Central memory CD4-positive, alpha-beta T cell (primary cell): Measurements from ENCODE around the gene RBKS.

Source experiments
- DNase-seq: peaks from one replicate; pipeline ENCODE4 v3.0.0; 2022
- total RNA-seq, 3 experiments: gene quantifications; one replicate each; lab custom pipeline; 2026; lab: John Stamatoyannopoulos, UW

RBKS gene
- total RNA-seq, result 0.25 to 8.1 (median 0.82) reads per million in 3 experiments

DNA sequence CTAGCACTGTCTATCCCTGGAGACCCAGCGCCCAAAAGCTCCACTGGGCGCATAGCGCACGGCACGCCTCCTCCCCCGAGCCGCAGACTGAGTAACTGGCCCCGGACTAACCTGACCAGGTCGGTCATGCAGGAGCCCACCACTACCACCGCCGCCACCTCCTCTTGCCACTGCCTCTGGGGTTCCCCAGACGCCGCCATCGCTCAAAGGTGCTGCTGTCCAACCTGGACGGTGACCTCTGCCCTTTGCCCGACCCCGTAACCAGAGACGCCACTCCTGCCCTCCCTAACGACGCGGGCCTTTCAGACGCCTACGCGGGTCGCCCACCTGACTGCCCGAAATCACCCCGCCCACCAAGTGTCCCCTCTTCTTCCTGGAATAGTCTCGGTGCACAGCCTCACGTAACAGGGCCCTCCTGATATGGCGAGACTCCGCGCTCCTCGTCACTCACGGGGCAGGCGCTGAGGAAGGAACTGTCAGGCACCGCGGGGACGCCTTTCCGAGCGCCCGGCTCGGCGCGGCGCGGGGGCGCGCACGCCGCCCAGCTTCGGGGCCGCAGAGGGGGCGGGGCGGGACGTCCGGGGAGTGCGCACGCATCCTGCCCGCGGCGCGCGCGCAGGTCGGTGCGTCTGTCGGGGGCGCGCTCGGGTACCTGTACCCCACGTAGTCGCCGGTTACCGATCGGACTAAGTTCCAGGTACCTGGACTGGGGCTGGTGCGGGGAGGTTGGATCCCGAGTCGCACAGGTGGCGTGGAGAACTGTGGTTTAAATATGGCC, at the start of gene RBKS, which contains the start of gene BABAM2:
Gene RBKS, minus strand, starts transcription at position 242 of the 778 bp plus-strand sequence. Its CDS starts 42 bp downstream, at position 200.
Gene BABAM2, plus strand, starts transcription at position 584 of the 778 bp plus-strand sequence. CDS start 3,828 bp downstream, outside the sequence.
- peak; percentile 93 for DNase-seq

- DNase-seq, result no peak
Observed at GRCh38 chr2:27935026-27935425, 44.8 kb upstream of the RBKS start.

- no peak for DNase-seq
Observed at GRCh38 chr2:27932396-27932795, 42.2 kb upstream of the RBKS start.

DNA sequence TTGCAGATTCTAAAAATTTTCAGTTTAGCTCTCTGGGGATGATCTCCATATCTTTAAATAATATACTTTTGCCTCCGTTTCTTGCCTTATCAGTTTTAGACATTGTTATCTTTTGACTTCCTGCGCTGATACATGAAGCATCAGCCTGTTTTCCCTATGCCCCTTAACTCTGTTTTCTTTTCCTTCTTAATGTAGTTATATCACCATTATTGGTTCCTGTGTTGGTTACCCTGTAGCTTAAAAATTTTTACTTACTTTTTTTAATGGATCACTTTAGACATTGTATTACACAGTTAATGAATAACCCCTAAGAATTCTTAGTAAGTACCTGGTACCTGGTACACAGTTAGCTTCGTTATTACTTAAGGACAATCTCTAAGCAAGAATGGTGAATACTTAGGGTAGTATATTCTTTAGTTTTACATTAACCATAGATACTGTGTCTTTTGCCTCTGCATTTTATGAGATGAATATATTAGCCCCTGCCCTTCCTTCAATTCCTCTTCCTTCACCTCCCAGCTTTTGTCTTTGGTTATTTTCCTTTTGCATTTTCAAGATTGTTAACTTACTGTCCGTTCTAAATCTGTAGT, 41.3 kb upstream of the RBKS start:
- no peak for DNase-seq

- DNase-seq, result no peak
Observed at GRCh38 chr2:27929916-27930486, 39.8 kb upstream of the RBKS start.

- no peak for DNase-seq
Observed at GRCh38 chr2:27925766-27926472, 35.7 kb upstream of the RBKS start.

DNA sequence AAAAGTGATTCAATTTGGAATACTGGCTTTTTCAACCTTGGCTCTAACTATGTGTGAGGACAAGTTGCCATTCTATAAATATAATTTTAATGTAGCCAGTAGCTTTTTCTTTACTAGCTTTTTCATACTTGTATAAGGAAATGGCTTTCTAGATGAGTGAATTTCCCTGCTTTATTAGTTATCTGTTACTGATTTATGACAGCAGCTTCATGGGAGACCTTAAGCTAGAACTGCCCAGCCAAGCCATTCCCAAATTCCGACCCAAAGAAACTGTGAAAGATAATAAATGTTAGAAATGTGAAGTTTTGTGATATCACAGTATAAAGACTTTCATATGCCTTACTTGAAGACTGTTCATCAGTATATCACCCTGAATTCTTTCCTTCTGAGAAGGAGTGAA, 32.7 kb upstream of the RBKS start:
- DNase-seq, result no peak

- DNase-seq, result no peak
Observed at GRCh38 chr2:27921880-27922547, 31.8 kb upstream of the RBKS start.

DNA sequence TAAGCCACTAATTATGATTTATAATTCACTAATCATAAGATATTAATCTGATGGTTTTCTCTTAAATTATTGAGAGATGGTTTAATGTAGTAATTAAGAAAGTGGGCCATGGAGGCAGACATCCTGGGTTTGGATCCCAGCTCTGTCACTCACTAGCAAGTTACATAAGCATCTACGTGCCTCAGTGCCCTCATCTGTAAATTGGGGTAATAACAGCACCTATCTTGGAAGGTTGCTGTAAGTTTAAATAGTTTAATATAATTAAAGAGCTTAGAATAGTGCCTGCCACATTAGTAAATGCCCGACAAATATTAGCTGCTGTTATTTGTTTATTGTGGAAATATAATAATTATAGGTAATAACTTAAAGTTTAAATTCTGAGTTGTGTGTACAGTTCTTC, 31.2 kb upstream of the RBKS start:
- no peak for DNase-seq

GRCh38 chr2:27920148-27920885, 30.1 kb upstream of the RBKS start:
- peak; percentile 70 for DNase-seq

DNA sequence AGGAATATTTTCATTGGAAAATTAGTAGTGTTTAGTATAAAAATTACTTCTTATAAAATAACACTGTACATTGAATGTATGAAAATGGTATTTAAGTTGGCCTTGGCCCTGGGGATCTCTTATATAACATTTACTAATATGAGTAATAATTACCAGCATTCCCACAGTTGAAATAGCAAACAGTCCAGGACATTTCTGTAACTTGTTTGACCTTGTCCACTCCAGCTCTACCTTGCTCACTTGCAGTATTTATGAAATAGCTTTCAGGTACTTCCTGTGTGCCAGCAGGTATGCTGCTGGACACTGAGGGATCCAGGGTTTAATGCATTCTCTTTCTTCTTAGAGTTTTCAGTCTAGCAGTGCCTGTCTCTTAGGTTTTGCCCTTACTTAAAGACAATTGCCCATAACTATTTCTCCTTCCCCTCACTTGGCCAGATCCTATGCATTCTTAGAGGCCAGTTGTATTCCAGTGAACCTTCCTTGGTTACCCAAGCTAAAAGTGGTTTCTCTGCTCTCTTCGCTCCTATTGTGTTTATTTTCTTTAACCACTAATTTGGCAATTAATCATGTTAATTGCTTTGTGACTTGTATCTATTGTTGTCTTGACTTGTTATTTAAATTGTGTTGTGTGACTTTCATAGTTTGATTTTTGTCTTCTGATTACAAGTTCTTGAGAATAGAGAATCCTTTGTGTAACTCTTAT, 26.3 kb upstream of the RBKS start:
- DNase-seq, result no peak

GRCh38 chr2:27915874-27916273, 25.7 kb upstream of the RBKS start:
- DNase-seq, result no peak

- no peak for DNase-seq
Observed at GRCh38 chr2:27915191-27915590, 25.0 kb upstream of the RBKS start.

DNA sequence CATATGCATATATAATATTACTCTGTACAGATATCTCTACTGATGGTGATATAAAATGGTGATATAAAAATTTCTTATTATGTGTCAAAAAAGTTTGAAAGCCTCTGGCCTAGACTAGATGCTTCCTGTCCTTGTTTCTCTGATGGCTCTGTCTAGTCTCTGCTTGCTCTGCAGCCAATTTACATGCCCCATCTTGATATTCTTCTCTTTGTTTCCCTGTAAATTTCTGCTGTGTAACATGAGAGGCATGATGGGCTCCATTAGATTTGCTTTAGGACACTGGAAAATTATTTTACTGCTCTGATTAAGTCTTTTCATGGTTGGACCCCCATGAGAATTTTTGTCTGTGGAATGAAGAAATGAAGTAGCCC, 24.6 kb upstream of the RBKS start:
- DNase-seq, result no peak

DNA sequence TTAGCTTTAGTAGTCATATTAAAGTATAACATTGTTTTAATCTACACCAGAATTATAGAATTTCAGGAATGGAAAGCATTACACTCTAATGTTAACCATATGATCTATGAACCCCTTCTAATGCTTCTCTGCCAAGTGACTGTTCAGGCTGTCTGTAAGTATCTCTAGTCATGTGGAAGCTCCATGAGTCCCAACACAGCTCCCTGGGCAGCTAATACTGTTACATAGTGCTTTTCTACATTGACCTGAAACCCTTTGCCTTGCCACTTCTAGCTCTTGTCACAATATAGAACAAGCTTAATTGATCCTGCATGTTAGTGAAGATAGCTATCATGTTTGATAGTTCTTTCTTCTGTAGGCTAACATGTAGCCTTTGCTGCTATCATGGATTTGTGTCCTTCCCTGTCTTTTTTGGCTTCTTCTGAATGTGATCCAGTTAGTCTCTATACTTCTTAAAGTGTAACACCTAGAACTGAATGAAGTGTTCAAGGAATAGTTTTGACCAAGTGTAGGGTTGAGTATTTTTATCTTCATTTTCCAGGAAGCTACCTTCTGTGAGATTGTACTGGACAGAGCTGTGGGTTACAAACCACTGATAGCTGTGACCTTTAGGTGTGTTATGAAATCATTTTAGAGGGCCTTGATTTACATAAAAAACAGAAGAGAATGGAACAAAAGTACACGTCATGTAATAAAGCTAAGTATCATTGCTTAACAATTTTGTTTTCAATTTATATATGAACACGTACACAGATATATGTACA, 24.0 kb upstream of the RBKS start:
- no peak for DNase-seq

DNA sequence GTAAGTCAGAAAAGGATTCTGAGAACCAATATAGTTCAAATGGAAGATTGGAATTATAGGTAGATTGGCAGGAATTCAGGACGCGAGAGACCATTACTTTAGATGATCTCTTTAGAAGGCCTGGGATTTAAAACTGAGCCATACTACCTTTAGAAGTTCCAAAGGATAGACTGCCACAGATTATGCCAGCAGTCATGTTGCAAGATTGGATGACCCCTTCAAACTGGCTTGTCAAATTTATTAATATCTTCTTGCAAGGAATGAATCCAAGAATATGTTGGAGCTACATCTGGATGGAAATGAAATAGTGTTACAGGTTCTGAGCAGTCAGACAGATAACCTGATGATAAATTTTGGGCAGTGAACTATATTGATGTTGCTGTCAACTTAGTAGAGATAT, 22.3 kb upstream of the RBKS start:
- DNase-seq, result no peak

- DNase-seq, result no peak
Observed at GRCh38 chr2:27911458-27912210, 21.4 kb upstream of the RBKS start.

GRCh38 chr2:27909901-27910300, 19.7 kb upstream of the RBKS start:
- DNase-seq, result no peak

DNA sequence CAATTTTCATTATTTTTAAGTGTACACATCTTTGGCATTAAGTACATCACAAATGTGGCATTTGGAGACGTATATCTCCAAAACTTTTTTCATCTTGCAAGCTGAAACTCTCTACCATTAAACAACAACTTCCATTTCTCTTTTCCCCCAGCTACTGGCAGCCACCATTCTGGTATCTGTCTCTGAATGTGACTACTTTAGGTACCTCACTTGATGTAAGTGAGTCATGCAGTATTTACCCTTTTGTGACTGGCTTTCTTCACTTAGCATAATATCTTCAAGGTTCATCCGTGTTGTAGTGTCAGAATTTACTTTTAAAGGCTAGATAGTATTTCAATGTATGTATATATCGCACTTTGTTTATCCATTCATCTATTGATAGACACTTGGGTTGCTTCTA, 17.4 kb upstream of the RBKS start:
- DNase-seq, result no peak

DNA sequence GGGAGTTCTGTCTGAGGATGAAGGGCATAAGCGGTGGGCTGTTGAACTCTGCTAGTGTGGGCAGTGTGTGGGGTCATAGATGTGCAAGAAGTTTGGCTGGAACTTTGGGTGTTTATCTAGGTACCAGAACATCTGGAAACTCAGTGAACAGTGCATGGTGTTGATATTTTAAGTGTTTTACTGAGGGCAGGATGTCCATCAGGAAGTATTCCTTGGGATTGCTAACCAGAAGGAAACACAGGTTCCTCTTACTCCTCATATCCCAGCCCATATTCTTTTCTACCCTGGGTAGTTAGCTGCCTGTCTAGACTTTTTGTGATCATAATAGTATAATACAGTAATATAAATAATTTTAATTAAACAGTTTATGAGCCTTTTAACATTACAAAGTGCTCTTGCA, 15.9 kb upstream of the RBKS start:
- no peak for DNase-seq
